ENCODE results near the gene PNMA6E. TPM values are rescaled to one million over a fixed set of nuclear protein-coding genes. Genes with fewer than 3 reads are reported as not detected.

Gene PNMA6E
- not detected for polyA plus RNA-seq (2013, experiment 1 of 2)
- polyA plus RNA-seq (2013, experiment 2 of 2): not detected

GRCh38 chrX:153401133-153401764, at the start of gene PNMA6E:
TSS of gene PNMA6E (minus strand) at chrX:153401350. CDS start at chrX:153398849, 2,501 bp downstream.
- no peak within 1 kb of the TSS for H2AK5ac ChIP-seq (ENCODE audit: low read depth, low read length)
- WGBS, 2 donors (ENCODE audit: extremely low coverage in 2 of 2, insufficient read length in 2 of 2, insufficient replicate concordance in 1 of 2): no CpG with 5 or more reads among the region's 29 CpGs
- no peak within 1 kb of the TSS for H2BK5ac ChIP-seq (ENCODE audit: low read length)
- H3K4me3 ChIP-seq (ENCODE audit: low read length in 2 of 2): no peak within 1 kb of the TSS
- H3K9ac ChIP-seq (ENCODE audit: low read depth, low read length, poor library complexity): no peak within 1 kb of the TSS
- DNase-seq (ENCODE audit: low spot score): no peak
- no peak within 1 kb of the TSS for H4K8ac ChIP-seq (ENCODE audit: low read depth, low read length)
- H3K27me3 ChIP-seq (ENCODE audit: control insufficient read depth in 3 of 3, insufficient read depth in 3 of 3, low read depth in 1 of 3, low read length in 3 of 3): peaks cover 0 to 23% (median 0%) of the 10 kb centered on the region in 3 experiments
- no peak within 1 kb of the TSS for H2BK15ac ChIP-seq (ENCODE audit: low read length)
- no peak within 1 kb of the TSS for H3K4ac ChIP-seq (ENCODE audit: low read length)
- H3K79me1 ChIP-seq (ENCODE audit: low read depth, low read length): no peaks in the 10 kb centered on the region
- no peak within 1 kb of the TSS for H3K27ac ChIP-seq (replicated peaks; ENCODE audit: low read length)
- no peak within 1 kb of the TSS for H3K4me2 ChIP-seq (ENCODE audit: insufficient read depth, low read length, poor library complexity, severe bottlenecking)
- H3K18ac ChIP-seq (ENCODE audit: low read length): no peak within 1 kb of the TSS
- H4K91ac ChIP-seq (ENCODE audit: low read depth, low read length, poor library complexity): no peak within 1 kb of the TSS
- H3K36me3 ChIP-seq (replicated peaks in 1 of 2; ENCODE audit: control insufficient read depth in 2 of 2, insufficient read depth in 2 of 2, low read length in 2 of 2): no peaks in the 10 kb centered on the region
- H3K9me3 ChIP-seq (replicated peaks in 1 of 2; ENCODE audit: control insufficient read depth in 2 of 2, insufficient read depth in 1 of 2, low read depth in 1 of 2, low read length in 2 of 2): no peaks in the 10 kb centered on the region
- H2BK120ac ChIP-seq (ENCODE audit: low read depth, low read length): no peak within 1 kb of the TSS
- no peak within 1 kb of the TSS for H3K23ac ChIP-seq (ENCODE audit: low read depth, low read length, poor library complexity)
- H3K4me1 ChIP-seq (ENCODE audit: control insufficient read depth in 2 of 2, insufficient read depth in 1 of 2, low read depth in 1 of 2, low read length in 2 of 2): no peaks in the 10 kb centered on the region
- H2AFZ ChIP-seq (ENCODE audit: low read length): no peak within 1 kb of the TSS
- H2BK12ac ChIP-seq (ENCODE audit: low read length): no peak within 1 kb of the TSS
- no peak within 1 kb of the TSS for H3K14ac ChIP-seq (ENCODE audit: low read length)

GRCh38 chrX:153450949-153451277, 49.8 kb upstream of the PNMA6E start:
- Histone ChIP-seq H3K4ac (ENCODE audit: low read length) (no peak overlapping the region), H3K23ac (ENCODE audit: low read depth, low read length, poor library complexity) (no peak overlapping the region), H4K8ac (ENCODE audit: low read depth, low read length) (no peak overlapping the region), H2BK120ac (ENCODE audit: low read depth, low read length) (no peak overlapping the region), H4K91ac (ENCODE audit: low read depth, low read length, poor library complexity) (no peak overlapping the region), H2BK5ac (ENCODE audit: low read length) (no peak overlapping the region), H3K27me3 (ENCODE audit: control insufficient read depth in 3 of 3, insufficient read depth in 3 of 3, low read depth in 1 of 3, low read length in 3 of 3) (peaks cover 0 to 17% (median 0%) of the 10 kb centered on the region in 3 experiments), H2AFZ (ENCODE audit: low read length) (no peak overlapping the region), H2AK5ac (ENCODE audit: low read depth, low read length) (no peak overlapping the region), H3K4me3 (ENCODE audit: low read length in 2 of 2) (no peak overlapping the region), H3K9me3 (replicated peaks in 1 of 2; ENCODE audit: control insufficient read depth in 2 of 2, insufficient read depth in 1 of 2, low read depth in 1 of 2, low read length in 2 of 2) (no peaks in the 10 kb centered on the region), H3K4me1 (ENCODE audit: control insufficient read depth in 2 of 2, insufficient read depth in 1 of 2, low read depth in 1 of 2, low read length in 2 of 2) (no peaks in the 10 kb centered on the region), H3K36me3 (replicated peaks in 1 of 2; ENCODE audit: control insufficient read depth in 2 of 2, insufficient read depth in 2 of 2, low read length in 2 of 2) (peaks cover 2 to 15% of the 10 kb centered on the region in 2 donors), H3K79me1 (ENCODE audit: low read depth, low read length) (peaks cover 1% of the 10 kb centered on the region), H3K27ac (replicated peaks; ENCODE audit: low read length) (no peak overlapping the region), H3K14ac (ENCODE audit: low read length) (no peak overlapping the region), H2BK12ac (ENCODE audit: low read length) (no peak overlapping the region), H3K18ac (ENCODE audit: low read length) (no peak overlapping the region), H2BK15ac (ENCODE audit: low read length) (no peak overlapping the region), H3K9ac (ENCODE audit: low read depth, low read length, poor library complexity) (no peak overlapping the region), H3K4me2 (ENCODE audit: insufficient read depth, low read length, poor library complexity, severe bottlenecking) (no peak overlapping the region)
- no peak for DNase-seq (ENCODE audit: low spot score)
- whole genome bisulfite sequencing, 2 donors (ENCODE audit: extremely low coverage in 2 of 2, insufficient read length in 2 of 2, insufficient replicate concordance in 1 of 2): no CpG with 5 or more reads among the region's 8 CpGs

GRCh38 chrX:153450114-153450948, 49.2 kb upstream of the PNMA6E start:
- no peak overlapping the region for H3K23ac ChIP-seq (ENCODE audit: low read depth, low read length, poor library complexity)
- H3K14ac ChIP-seq (ENCODE audit: low read length): no peak overlapping the region
- H3K27ac ChIP-seq (replicated peaks; ENCODE audit: low read length): no peak overlapping the region
- no peak overlapping the region for H3K4me3 ChIP-seq (ENCODE audit: low read length in 2 of 2)
- no peaks in the 10 kb centered on the region for H3K4me1 ChIP-seq (ENCODE audit: control insufficient read depth in 2 of 2, insufficient read depth in 1 of 2, low read depth in 1 of 2, low read length in 2 of 2)
- peaks cover 0 to 17% (median 0%) of the 10 kb centered on the region in 3 experiments for H3K27me3 ChIP-seq (ENCODE audit: control insufficient read depth in 3 of 3, insufficient read depth in 3 of 3, low read depth in 1 of 3, low read length in 3 of 3)
- peaks cover 2 to 15% of the 10 kb centered on the region in 2 donors for H3K36me3 ChIP-seq (replicated peaks in 1 of 2; ENCODE audit: control insufficient read depth in 2 of 2, insufficient read depth in 2 of 2, low read length in 2 of 2)
- no peak overlapping the region for H4K8ac ChIP-seq (ENCODE audit: low read depth, low read length)
- no peak overlapping the region for H2BK120ac ChIP-seq (ENCODE audit: low read depth, low read length)
- no peak overlapping the region for H2AFZ ChIP-seq (ENCODE audit: low read length)
- H2BK15ac ChIP-seq (ENCODE audit: low read length): no peak overlapping the region
- H3K4ac ChIP-seq (ENCODE audit: low read length): no peak overlapping the region
- no peaks in the 10 kb centered on the region for H3K9me3 ChIP-seq (replicated peaks in 1 of 2; ENCODE audit: control insufficient read depth in 2 of 2, insufficient read depth in 1 of 2, low read depth in 1 of 2, low read length in 2 of 2)
- H2BK5ac ChIP-seq (ENCODE audit: low read length): no peak overlapping the region
- H4K91ac ChIP-seq (ENCODE audit: low read depth, low read length, poor library complexity): no peak overlapping the region
- no peak overlapping the region for H3K18ac ChIP-seq (ENCODE audit: low read length)
- WGBS, 2 donors (ENCODE audit: extremely low coverage in 2 of 2, insufficient read length in 2 of 2, insufficient replicate concordance in 1 of 2): no CpG with 5 or more reads among the region's 26 CpGs
- no peak overlapping the region for H3K4me2 ChIP-seq (ENCODE audit: insufficient read depth, low read length, poor library complexity, severe bottlenecking)
- peaks cover 1% of the 10 kb centered on the region for H3K79me1 ChIP-seq (ENCODE audit: low read depth, low read length)
- H3K9ac ChIP-seq (ENCODE audit: low read depth, low read length, poor library complexity): no peak overlapping the region
- no peak overlapping the region for H2AK5ac ChIP-seq (ENCODE audit: low read depth, low read length)
- DNase-seq (ENCODE audit: low spot score): no peak
- no peak overlapping the region for H2BK12ac ChIP-seq (ENCODE audit: low read length)

- WGBS, 2 donors (ENCODE audit: extremely low coverage in 2 of 2, insufficient read length in 2 of 2, insufficient replicate concordance in 1 of 2): no CpG with 5 or more reads among the region's 15 CpGs
- no peak overlapping the region for H4K8ac ChIP-seq (ENCODE audit: low read depth, low read length)
- no peak for DNase-seq (ENCODE audit: low spot score)
These were observed 48.4 kb upstream of the PNMA6E start for GRCh38 chrX:153449368-153450113.

More at GRCh38 chrX:153449368-153450113, 48.4 kb upstream of the PNMA6E start:
- no peak overlapping the region for H3K4me2 ChIP-seq (ENCODE audit: insufficient read depth, low read length, poor library complexity, severe bottlenecking)
- H3K23ac ChIP-seq (ENCODE audit: low read depth, low read length, poor library complexity): no peak overlapping the region
- H3K9ac ChIP-seq (ENCODE audit: low read depth, low read length, poor library complexity): no peak overlapping the region
- H3K4ac ChIP-seq (ENCODE audit: low read length): no peak overlapping the region
- no peak overlapping the region for H2AK5ac ChIP-seq (ENCODE audit: low read depth, low read length)
- peaks cover 1% of the 10 kb centered on the region for H3K79me1 ChIP-seq (ENCODE audit: low read depth, low read length)
- no peak overlapping the region for H3K18ac ChIP-seq (ENCODE audit: low read length)
- no peak overlapping the region for H2BK5ac ChIP-seq (ENCODE audit: low read length)
- H3K4me3 ChIP-seq (ENCODE audit: low read length in 2 of 2): no peak overlapping the region
- no peak overlapping the region for H4K91ac ChIP-seq (ENCODE audit: low read depth, low read length, poor library complexity)
- peaks cover 0 to 17% (median 0%) of the 10 kb centered on the region in 3 experiments for H3K27me3 ChIP-seq (ENCODE audit: control insufficient read depth in 3 of 3, insufficient read depth in 3 of 3, low read depth in 1 of 3, low read length in 3 of 3)
- H3K36me3 ChIP-seq (replicated peaks in 1 of 2; ENCODE audit: control insufficient read depth in 2 of 2, insufficient read depth in 2 of 2, low read length in 2 of 2): peaks cover 2 to 12% of the 10 kb centered on the region in 2 donors
- no peaks in the 10 kb centered on the region for H3K4me1 ChIP-seq (ENCODE audit: control insufficient read depth in 2 of 2, insufficient read depth in 1 of 2, low read depth in 1 of 2, low read length in 2 of 2)
- H2AFZ ChIP-seq (ENCODE audit: low read length): no peak overlapping the region
- no peak overlapping the region for H2BK15ac ChIP-seq (ENCODE audit: low read length)
- H2BK120ac ChIP-seq (ENCODE audit: low read depth, low read length): no peak overlapping the region
- H3K14ac ChIP-seq (ENCODE audit: low read length): no peak overlapping the region
- H3K9me3 ChIP-seq (replicated peaks in 1 of 2; ENCODE audit: control insufficient read depth in 2 of 2, insufficient read depth in 1 of 2, low read depth in 1 of 2, low read length in 2 of 2): no peaks in the 10 kb centered on the region
- H2BK12ac ChIP-seq (ENCODE audit: low read length): no peak overlapping the region
- no peak overlapping the region for H3K27ac ChIP-seq (replicated peaks; ENCODE audit: low read length)

Data from neuronal stem cell (in vitro differentiated cells).